Kidney epithelial cell (primary cell): Measurements from ENCODE around the gene VRK3. TPM values are rescaled to one million over a fixed set of nuclear protein-coding genes. Genes with fewer than 3 reads are reported as not detected.

ENCODE experiments used
- DNase-seq: peaks from one replicate; pipeline ENCODE4 v3.0.0-alpha.2; 2010; ENCODE audit warnings: low read depth
- H3K27me3 ChIP-seq: 2 replicates; pipeline ENCODE4 v1.6.0; 2011; ENCODE audit warnings: low read length; ENCODE audit not compliant: control insufficient read depth, insufficient read depth
- H3K36me3 ChIP-seq: 2 replicates; pipeline ENCODE4 v1.5.1; 2011; ENCODE audit warnings: low read length; ENCODE audit not compliant: control insufficient read depth, insufficient read depth
- H3K4me3 ChIP-seq: 2 replicates; pipeline ENCODE4 v1.5.1; 2011; ENCODE audit warnings: low read depth, mild to moderate bottlenecking, control low read depth, low read length
- CTCF ChIP-seq: IDR thresholded peaks from 2 replicates; pipeline ENCODE4 v1.5.1; 2011; ENCODE audit warnings: mild to moderate bottlenecking, moderate library complexity, low read length, control low read depth, inconsistent platforms; ENCODE audit not compliant: insufficient read depth, poor library complexity, severe bottlenecking
- total RNA-seq: library from RNA; depleted of rRNA; stranded (reverse); fragments of >200 nt; gene quantifications from 2 replicates; pipeline ENCODE4 v1.2.3, GENCODE V29; 2015

The VRK3 gene
- total RNA-seq, 1 donor from 2014 or later: 20.5 TPM

GRCh38 chr19:49932041-49932451, 93.1 kb downstream of the VRK3 start:
- Histone ChIP-seq H3K4me3 (no peak overlapping the region), H3K27me3 (no peaks in the 10 kb centered on the region), H3K36me3 (peaks cover 4% of the 10 kb centered on the region)
- no peak for TF ChIP-seq CTCF
- DNase-seq: peak; percentile 31

- Histone ChIP-seq H3K4me3 (no peak overlapping the region), H3K36me3 (peaks cover 4% of the 10 kb centered on the region), H3K27me3 (no peaks in the 10 kb centered on the region)
- no peak for DNase-seq
- TF ChIP-seq CTCF: no peak
Observed at GRCh38 chr19:49931293-49932040, 93.7 kb downstream of the VRK3 start.

- no peak for TF ChIP-seq CTCF
- H3K36me3 ChIP-seq: peaks cover 4% of the 10 kb centered on the region
- no peaks in the 10 kb centered on the region for H3K27me3 ChIP-seq
- no peak overlapping the region for H3K4me3 ChIP-seq
- no peak for DNase-seq
Observed at GRCh38 chr19:49930483-49931011, 94.6 kb downstream of the VRK3 start.

- Histone ChIP-seq H3K36me3 (peaks cover 4% of the 10 kb centered on the region), H3K27me3 (no peaks in the 10 kb centered on the region), H3K4me3 (peak overlapping the region; percentile 66)
- DNase-seq: peak; percentile 69
- no peak for TF ChIP-seq CTCF
Observed at GRCh38 chr19:49929611-49930482, 95.3 kb downstream of the VRK3 start.

GRCh38 chr19:49929121-49929610, 96.0 kb downstream of the VRK3 start, which contains the start of the genes ATF5 and NUP62:
TSS of gene ATF5 (plus strand) at chr19:49929205. CDS start at chr19:49930851, 1,646 bp downstream.
TSS of gene NUP62 (minus strand) at chr19:49929504. CDS start at chr19:49909807, 19,697 bp downstream.
- Histone ChIP-seq H3K27me3 (no peaks in the 10 kb centered on the region), H3K36me3 (peaks cover 4% of the 10 kb centered on the region), H3K4me3 (peak within 1 kb of the TSS; percentile 66)
- peak; percentile 16 for DNase-seq
- no peak for TF ChIP-seq CTCF
